ENCODE measurements around the gene GSE1. TPM values are rescaled to one million over a fixed set of nuclear protein-coding genes. Genes with fewer than 3 reads are reported as not detected.

GSE1 gene
- total RNA-seq, 2 experiments from 2014 or later = 25.1 to 27.6 TPM

- Mint-ChIP-seq H3K4me1 (peaks cover 11% of the 10 kb centered on the region), H3K9me3 (no peaks in the 10 kb centered on the region), H3K27ac (no peak overlapping the region), H3K27me3 (no peaks in the 10 kb centered on the region), H3K4me3 (no peak overlapping the region), H3K36me3 (no peaks in the 10 kb centered on the region)
- no peak for DNase-seq
These were observed 29.7 kb downstream of the GSE1 start for GRCh38 chr16:85642762-85643358.

- no peak overlapping the region for H3K27ac Mint-ChIP-seq
- H3K4me1 Mint-ChIP-seq = peaks cover 11% of the 10 kb centered on the region
These were observed 30.5 kb downstream of the GSE1 start for GRCh38 chr16:85643631-85644030.

GRCh38 chr16:85644093-85644712, 31.1 kb downstream of the GSE1 start:
- Mint-ChIP-seq H3K9me3 (no peaks in the 10 kb centered on the region), H3K36me3 (no peaks in the 10 kb centered on the region), H3K4me3 (no peak overlapping the region), H3K27ac (peak overlapping the region; percentile 38), H3K27me3 (no peaks in the 10 kb centered on the region), H3K4me1 (peaks cover 16% of the 10 kb centered on the region)
- no peak for DNase-seq

More at GRCh38 chr16:85643631-85644030, 30.5 kb downstream of the GSE1 start:
- H3K9me3 Mint-ChIP-seq = no peaks in the 10 kb centered on the region
- H3K36me3 Mint-ChIP-seq = no peaks in the 10 kb centered on the region
- no peak for DNase-seq
- H3K27me3 Mint-ChIP-seq = no peaks in the 10 kb centered on the region
- H3K4me3 Mint-ChIP-seq = no peak overlapping the region

GRCh38 chr16:85645021-85645589, 32.0 kb downstream of the GSE1 start:
- Mint-ChIP-seq H3K9me3 (no peaks in the 10 kb centered on the region), H3K4me3 (no peak overlapping the region), H3K4me1 (peaks cover 16% of the 10 kb centered on the region), H3K27ac (peak overlapping the region; percentile 56), H3K27me3 (no peaks in the 10 kb centered on the region), H3K36me3 (no peaks in the 10 kb centered on the region)
- DNase-seq = no peak

- no peaks in the 10 kb centered on the region for H3K27me3 Mint-ChIP-seq
- no peak for DNase-seq
- H3K27ac Mint-ChIP-seq = no peak overlapping the region
- peaks cover 16% of the 10 kb centered on the region for H3K4me1 Mint-ChIP-seq
- no peak overlapping the region for H3K4me3 Mint-ChIP-seq
- H3K9me3 Mint-ChIP-seq = no peaks in the 10 kb centered on the region
- no peaks in the 10 kb centered on the region for H3K36me3 Mint-ChIP-seq
These were observed 33.3 kb downstream of the GSE1 start for GRCh38 chr16:85646358-85646907.

GRCh38 chr16:85646976-85647375, 33.9 kb downstream of the GSE1 start:
- Mint-ChIP-seq H3K27me3 (no peaks in the 10 kb centered on the region), H3K9me3 (no peaks in the 10 kb centered on the region), H3K4me3 (no peak overlapping the region), H3K36me3 (no peaks in the 10 kb centered on the region), H3K4me1 (peaks cover 16% of the 10 kb centered on the region), H3K27ac (no peak overlapping the region)
- DNase-seq = no peak

- no peak for DNase-seq
- Mint-ChIP-seq H3K36me3 (no peaks in the 10 kb centered on the region), H3K4me3 (no peak overlapping the region), H3K4me1 (peaks cover 12% of the 10 kb centered on the region), H3K27me3 (no peaks in the 10 kb centered on the region), H3K9me3 (no peaks in the 10 kb centered on the region), H3K27ac (no peak overlapping the region)
These were observed 35.1 kb downstream of the GSE1 start for GRCh38 chr16:85648070-85648714.

- Mint-ChIP-seq H3K4me3 (no peak overlapping the region), H3K36me3 (no peaks in the 10 kb centered on the region), H3K27ac (no peak overlapping the region), H3K27me3 (no peaks in the 10 kb centered on the region), H3K4me1 (peaks cover 12% of the 10 kb centered on the region), H3K9me3 (no peaks in the 10 kb centered on the region)
- no peak for DNase-seq
These were observed 35.7 kb downstream of the GSE1 start for GRCh38 chr16:85648805-85649204.

GRCh38 chr16:85649411-85650134, 36.5 kb downstream of the GSE1 start:
- no peak overlapping the region for H3K4me3 Mint-ChIP-seq
- H3K9me3 Mint-ChIP-seq = no peaks in the 10 kb centered on the region
- no peaks in the 10 kb centered on the region for H3K27me3 Mint-ChIP-seq
- peaks cover 10% of the 10 kb centered on the region for H3K4me1 Mint-ChIP-seq
- no peak overlapping the region for H3K27ac Mint-ChIP-seq
- DNase-seq = no peak
- no peaks in the 10 kb centered on the region for H3K36me3 Mint-ChIP-seq

GRCh38 chr16:85650135-85650843, 37.2 kb downstream of the GSE1 start:
- no peaks in the 10 kb centered on the region for H3K27me3 Mint-ChIP-seq
- H3K4me1 Mint-ChIP-seq = peaks cover 5% of the 10 kb centered on the region
- no peaks in the 10 kb centered on the region for H3K36me3 Mint-ChIP-seq
- no peak overlapping the region for H3K4me3 Mint-ChIP-seq
- H3K27ac Mint-ChIP-seq = no peak overlapping the region
- H3K9me3 Mint-ChIP-seq = no peaks in the 10 kb centered on the region
- DNase-seq = no peak

GRCh38 chr16:85650844-85651628, 37.9 kb downstream of the GSE1 start:
- Mint-ChIP-seq H3K4me3 (no peak overlapping the region), H3K9me3 (no peaks in the 10 kb centered on the region), H3K27me3 (no peaks in the 10 kb centered on the region), H3K27ac (no peak overlapping the region), H3K4me1 (peaks cover 5% of the 10 kb centered on the region), H3K36me3 (peaks cover under 1% of the 10 kb centered on the region)
- DNase-seq = no peak

GRCh38 chr16:85651629-85652430, 38.7 kb downstream of the GSE1 start:
- no peak for DNase-seq
- no peaks in the 10 kb centered on the region for H3K27me3 Mint-ChIP-seq
- H3K9me3 Mint-ChIP-seq = no peaks in the 10 kb centered on the region
- H3K27ac Mint-ChIP-seq = no peak overlapping the region
- peaks cover 5% of the 10 kb centered on the region for H3K4me1 Mint-ChIP-seq
- peaks cover 3% of the 10 kb centered on the region for H3K36me3 Mint-ChIP-seq
- no peak overlapping the region for H3K4me3 Mint-ChIP-seq

All from activated naive CD8-positive, alpha-beta T cell treated with anti-CD3 and anti-CD28 coated beads for 36 hours (primary cell).